K562 (cell line): Measurements from ENCODE around the gene NMT1. TPM values are rescaled to one million over a fixed set of nuclear protein-coding genes. Genes with fewer than 3 reads are reported as not detected.

Experiments
- ATAC-seq: fragments of 200-7000 bp; cut with Tn5 transposase; 3 replicates; pipeline ENCODE4 v1.9.1; 2020; ENCODE audit warnings: moderate library complexity
- BruUV-seq: library from RNA; stranded (reverse); fragments of 400-500 nt; replicated peaks from 2 replicates; lab custom pipeline; 2021; lab: Mats Ljungman, UMichigan
- CTCF ChIA-PET: fragments of 300-600 bp; formaldehyde crosslinking; extraction: SDS; loops from one replicate; lab custom pipeline; 2021; ENCODE audit warnings: low intra/inter-chr PET ratio; lab: Yijun Ruan, JAX
- POLR2A ChIA-PET: fragments of 300-600, 350-650 bp; sonication (Branson Sonifier 250); formaldehyde crosslinking; extraction: SDS; loops from one replicate; lab custom pipeline; 2021; ENCODE audit warnings: antibody characterized with exemption, inconsistent platforms; lab: Yijun Ruan, JAX
- DNase-seq, 4 experiments: peaks; one replicate each; pipeline versions ENCODE4 v3.0.0 to v3.0.0-alpha.2; 2011 to 2018; ENCODE audit warnings: low spot score in 3 of 4, mixed read lengths in 3 of 4; ENCODE audit errors: extremely low read depth in 1 of 4
- FAIRE-seq: peaks from 2 replicates; lab custom pipeline; 2011; peaks lifted over from hg19 to GRCh38; lab: Jason Lieb, UNC
- H2AFZ ChIP-seq: 2 replicates; pipeline ENCODE4 v1.6.0; 2011; ENCODE audit warnings: low read depth, low read length, control low read depth, inconsistent platforms
- H3K27ac ChIP-seq: fragments of 200-600 bp; 3 replicates; pipeline ENCODE4 v1.8.0; 2011; ENCODE audit warnings: low read depth, mild to moderate bottlenecking, control low read depth, inconsistent platforms, low read length, moderate library complexity, mixed read lengths; ENCODE audit errors: extremely low read depth
- H3K27me3 ChIP-seq, 2 experiments: fragments of 300-600 bp in 1 of 2; 2 replicates in 1 of 2; 3 replicates in 1 of 2; pipeline versions ENCODE4 v1.6.0 to v1.8.0; 2011; ENCODE audit warnings: inconsistent platforms in 2 of 2, low read length in 2 of 2, mild to moderate bottlenecking in 1 of 2, mixed read lengths in 1 of 2, moderate library complexity in 1 of 2; ENCODE audit not compliant: control insufficient read depth in 2 of 2, insufficient read depth in 2 of 2
- H3K36me3 ChIP-seq: fragments of 300-600 bp; 3 replicates; pipeline ENCODE4 v1.8.0; 2011; ENCODE audit warnings: mild to moderate bottlenecking, low read length, inconsistent platforms; ENCODE audit not compliant: control insufficient read depth, insufficient read depth
- H3K4me1 ChIP-seq, 2 experiments: fragments of 200-600 bp in 1 of 2; replicated peaks in 1 of 2; 2 replicates in 1 of 2; 3 replicates in 1 of 2; pipeline versions ENCODE4 v1.5.1 to v1.8.0; 2011; ENCODE audit warnings: inconsistent platforms in 2 of 2, low read length in 2 of 2, mild to moderate bottlenecking in 1 of 2, mixed read lengths in 1 of 2, moderate library complexity in 1 of 2; ENCODE audit not compliant: control insufficient read depth in 2 of 2, insufficient read depth in 2 of 2
- H3K4me2 ChIP-seq: 2 replicates; pipeline ENCODE4 v1.6.1; 2011; ENCODE audit warnings: low read length, control low read depth, inconsistent platforms, mixed read lengths; ENCODE audit not compliant: insufficient read depth
- H3K4me3 ChIP-seq: fragments of 200-600 bp; sonication (generic), shearing (Covaris generic); 2 replicates; pipeline ENCODE4 v1.5.1; 2016; ENCODE audit warnings: control low read depth, inconsistent platforms
- H3K79me2 ChIP-seq: fragments of 200-600 bp; 3 replicates; pipeline ENCODE4 v1.8.0; 2011; ENCODE audit warnings: low read length, inconsistent platforms; ENCODE audit not compliant: control insufficient read depth, insufficient read depth
- H3K9ac ChIP-seq, 2 experiments: 2 replicates each; pipeline versions ENCODE4 v1.6.0 to v1.6.1; 2011; ENCODE audit warnings: low read depth in 2 of 2, low read length in 2 of 2, control low read depth in 1 of 2, inconsistent platforms in 1 of 2, mild to moderate bottlenecking in 1 of 2, mixed read lengths in 1 of 2; ENCODE audit not compliant: insufficient read depth in 1 of 2
- H3K9me1 ChIP-seq: one replicate; pipeline ENCODE4 v1.6.0; 2011; ENCODE audit warnings: inconsistent platforms, mild to moderate bottlenecking, low read length, moderate library complexity; ENCODE audit not compliant: control insufficient read depth, insufficient read depth
- H3K9me3 ChIP-seq: replicated peaks from 2 replicates; pipeline ENCODE4 v1.5.1; 2011; ENCODE audit warnings: low read depth, low read length, inconsistent platforms; ENCODE audit not compliant: control insufficient read depth, insufficient read depth
- H4K20me1 ChIP-seq: replicated peaks from 2 replicates; pipeline ENCODE4 v1.6.1; 2011; ENCODE audit warnings: low read length, inconsistent platforms, mixed read lengths; ENCODE audit not compliant: control insufficient read depth, insufficient read depth
- ADNP ChIP-seq: fragments of 200-800 bp; sonication (Bioruptor generic); IDR thresholded peaks from 2 replicates; pipeline ENCODE4 v1.6.1; 2016; ENCODE audit warnings: missing genetic modification characterization, missing compliant biosample characterization
- ARNT ChIP-seq, 2 experiments: fragments of 450-650 bp; IDR thresholded peaks; 2 replicates each; pipeline ENCODE4 v1.6.1; 2016; ENCODE audit warnings: mild to moderate bottlenecking in 1 of 2
- GATA2 ChIP-seq: sonication (generic); formaldehyde crosslinking; IDR thresholded peaks from 2 replicates; pipeline ENCODE4 v1.4.0; 2020; ENCODE audit warnings: mild to moderate bottlenecking, missing genetic modification reagents
- MAZ ChIP-seq, 2 experiments: fragments of 450-650 bp in 1 of 2; sonication (generic) in 1 of 2; formaldehyde crosslinking; IDR thresholded peaks in 1 of 2; conservative IDR thresholded peaks in 1 of 2; 2 replicates each; pipeline versions ENCODE4 v1.4.0 to v1.5.0; 2020; ENCODE audit warnings: mild to moderate bottlenecking in 1 of 2, missing genetic modification reagents in 1 of 2
- MTA2 ChIP-seq: fragments of 450-650 bp; IDR thresholded peaks from 2 replicates; pipeline ENCODE4 v1.6.1; 2016; ENCODE audit warnings: low read depth
- NBN ChIP-seq: fragments of 450-650 bp; IDR thresholded peaks from 2 replicates; pipeline ENCODE4 v1.6.1; 2016; ENCODE audit warnings: low read depth, mild to moderate bottlenecking
- NRF1 ChIP-seq, 2 experiments: fragments of 450-650 bp; IDR thresholded peaks in 1 of 2; conservative IDR thresholded peaks in 1 of 2; 2 replicates each; pipeline ENCODE4 v1.6.1; 2014; ENCODE audit warnings: mild to moderate bottlenecking in 2 of 2
- PML ChIP-seq: IDR thresholded peaks from 2 replicates; pipeline ENCODE4 v1.6.1; 2012; ENCODE audit warnings: low read length, inconsistent platforms
- SIRT6 ChIP-seq: IDR thresholded peaks from one replicate; pipeline ENCODE4 v1.6.1; 2012; ENCODE audit warnings: low read depth, mild to moderate bottlenecking, control low read depth, inconsistent platforms, low read length, moderate library complexity
- TEAD2 ChIP-seq: fragments of 450-650 bp; IDR thresholded peaks from 2 replicates; pipeline ENCODE4 v1.6.1; 2016; ENCODE audit warnings: missing genetic modification characterization, control low read depth, missing compliant biosample characterization
- ZNF436 ChIP-seq: fragments of 250-450, 450-650 bp; sonication (Bioruptor Pico); formaldehyde crosslinking; IDR thresholded peaks from 2 replicates; pipeline ENCODE4 v1.7.0; 2020; ENCODE audit warnings: mild to moderate bottlenecking
- ZNF511 ChIP-seq: sonication (generic); formaldehyde crosslinking; IDR thresholded peaks from 2 replicates; pipeline ENCODE4 v1.8.0; 2022; ENCODE audit warnings: mild to moderate bottlenecking, missing genetic modification reagents
- ZNF561 ChIP-seq: fragments of 450-650 bp; formaldehyde crosslinking; conservative IDR thresholded peaks from 2 replicates; pipeline ENCODE4 v1.4.0; 2020; ENCODE audit warnings: mild to moderate bottlenecking, moderate library complexity
- ZNF766 ChIP-seq: fragments of 200-800 bp; sonication (Bioruptor generic); conservative IDR thresholded peaks from 2 replicates; pipeline ENCODE4 v1.6.1; 2016; ENCODE audit warnings: missing genetic modification characterization, missing compliant biosample characterization
- WGBS: fragments of 100-300 bp; shearing (Covaris generic); methylation state at CpG from one replicate; pipeline ENCODE4 v1.1.6; 2016; ENCODE audit warnings: low coverage, mixed read lengths; ENCODE audit not compliant: insufficient coverage; ENCODE audit errors: missing lambda C conversion rate; 5-methylcytosine and 5-hydroxymethylcytosine counted together
- in situ Hi-C: fragments of 300-500 bp; cut with MboI; formaldehyde crosslinking; loops from 4 replicates; pipeline ENCODE4 v1.15.0; 2018; ENCODE audit warnings: inconsistent platforms, mixed read lengths
- intact Hi-C: fragments of 100-400 bp; cut with micrococcal nuclease; formaldehyde crosslinking; loops from 2 replicates; pipeline ENCODE4 v1.14.2; 2022
- polyA plus RNA-seq, 8 experiments: library from polyadenylated mRNA; depleted of rRNA in 4 of 8; stranded (reverse) in 5 of 8; unstranded in 3 of 8; fragments of >200 nt; fragmentation: Nextera tagmentation in 2 of 8; fragmentation: Illumina TruSeq in 1 of 8; extraction: Ambion mirVana in 2 of 8; extraction: Trizol in 1 of 8; gene quantifications; 2 replicates each; pipeline versions ENCODE4 v1.2.1 to v1.2.3, GENCODE V29; 2011 to 2014; ENCODE audit warnings: inconsistent platforms in 1 of 8, missing spikeins in 1 of 8
- total RNA-seq, 7 experiments: library from RNA; depleted of rRNA in 6 of 7; stranded (reverse); fragments of >200 nt in 6 of 7; fragmentation: Illumina TruSeq in 2 of 7; extraction: Trizol in 2 of 7; gene quantifications; 2 replicates each; pipeline versions ENCODE4 v1.2.1 to v1.2.3, GENCODE V29; 2011 to 2021; ENCODE audit warnings: low replicate concordance in 1 of 7
- TF ChIP-seq, protein P1 (sequence below): fragments of 450-650 bp; IDR thresholded peaks from 2 replicates; pipeline ENCODE4 v1.6.1; 2016
- TF ChIP-seq, protein P2 (sequence below): fragments of 250-450 bp; sonication (Bioruptor Pico); IDR thresholded peaks from 2 replicates; pipeline ENCODE4 v1.8.0; 2021; ENCODE audit warnings: moderate library complexity, mild to moderate bottlenecking, inconsistent platforms
- TF ChIP-seq, protein P3 (sequence below): fragments of 250-450 bp; sonication (Bioruptor Pico); IDR thresholded peaks from 2 replicates; pipeline ENCODE4 v1.9.0; 2021; ENCODE audit warnings: mild to moderate bottlenecking, inconsistent platforms

The NMT1 gene
- total and polyA plus RNA-seq, 9 of the 15 experiments (the other 6 are each of a cell fraction or from before 2014, with no cell fraction given), result 86.7 to 569 (median 213) TPM

- TF ChIP-seq ZNF511 (CRISPR knock-in tag), result no peak
- TF ChIP-seq PML, result no peak
- TF ChIP-seq, all 486 proteins: peak for 12
Observed at GRCh38 chr17:45146592-45146889, 85.4 kb downstream of the NMT1 start (continued).

GRCh38 chr17:45146890-45147580 lies 85.9 kb downstream of the NMT1 start:
- Histone ChIP-seq H3K27ac (peak overlapping the region; percentile 97), H3K27me3 (no peaks in the 10 kb centered on the region), H3K79me2 (peaks cover 53% of the 10 kb centered on the region), H3K36me3 (peaks cover 3% of the 10 kb centered on the region; the same call in 1 of the 3 replicates), H3K9me3 (no peaks in the 10 kb centered on the region), H3K4me1 (peaks cover 39 to 52% of the 10 kb centered on the region in 2 experiments), H3K4me2 (peak overlapping the region; percentile 88), H2AFZ (peak overlapping the region; percentile 90), H3K4me3 (peak overlapping the region; percentile 51), H3K9me1 (no peaks in the 10 kb centered on the region), H4K20me1 (peaks cover 5% of the 10 kb centered on the region; the same call in 1 of the 2 replicates), H3K9ac (peak overlapping the region; percentile 96 to 99)
- WGBS, result 0% methylated on average over 25 of the region's 29 CpGs
- CTCF ChIA-PET, result interaction anchor here (2.8 kb wide), 1 partner anchor 12 kb away, joined by 14 read pairs; the partner anchor contains the start of gene ACBD4
- FAIRE-seq, result no peak
- ATAC-seq, result peak; percentile 9
- POLR2A ChIA-PET, result interaction anchor here (0.7 to 10.1 kb wide), 12 partner anchors 9 to 285 kb away, joined by 3 to 497 read pairs (median 53); partner anchors contain the start of genes ACBD4, DCAKD and HEXIM2
- DNase-seq, result peak in 2 of 4 experiments; percentile 77 to 88
- BruUV-seq, result TSS peak; percentile 72
- in situ Hi-C loops, result no loop called here
- intact Hi-C loops, result no loop called here
- TF ChIP-seq ZNF436 (CRISPR knock-in tag), result 0 out of 2 replicates have a peak, but pooled peaks have one; percentile 4
- peak; percentile 75; the same call in 1 of the 2 replicates for TF ChIP-seq ZNF766
- 0 out of 2 replicates have a peak, but pooled peaks have one; percentile 60 for TF ChIP-seq ZNF561 (CRISPR knock-in tag)
- peak in 1 of 2 experiments; percentile 53; a peak in 1 of 4 replicates for TF ChIP-seq MAZ (CRISPR knock-in tag; conservative IDR thresholded peaks at IDR 0.05 in 1 of 2, IDR thresholded peaks at IDR 0.05 in 1 of 2)
- no peak for TF ChIP-seq SIRT6
- TF ChIP-seq MTA2, result no peak
- TF ChIP-seq ADNP (tag), result no peak
- peak; percentile 81 for TF ChIP-seq NBN
- peak; percentile 70 for TF ChIP-seq TEAD2 (tag)
- TF ChIP-seq, protein P1, sequence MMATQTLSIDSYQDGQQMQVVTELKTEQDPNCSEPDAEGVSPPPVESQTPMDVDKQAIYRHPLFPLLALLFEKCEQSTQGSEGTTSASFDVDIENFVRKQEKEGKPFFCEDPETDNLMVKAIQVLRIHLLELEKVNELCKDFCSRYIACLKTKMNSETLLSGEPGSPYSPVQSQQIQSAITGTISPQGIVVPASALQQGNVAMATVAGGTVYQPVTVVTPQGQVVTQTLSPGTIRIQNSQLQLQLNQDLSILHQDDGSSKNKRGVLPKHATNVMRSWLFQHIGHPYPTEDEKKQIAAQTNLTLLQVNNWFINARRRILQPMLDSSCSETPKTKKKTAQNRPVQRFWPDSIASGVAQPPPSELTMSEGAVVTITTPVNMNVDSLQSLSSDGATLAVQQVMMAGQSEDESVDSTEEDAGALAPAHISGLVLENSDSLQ, result peak; percentile 0; the same call in 1 of the 2 replicates
- TF ChIP-seq, protein P2, sequence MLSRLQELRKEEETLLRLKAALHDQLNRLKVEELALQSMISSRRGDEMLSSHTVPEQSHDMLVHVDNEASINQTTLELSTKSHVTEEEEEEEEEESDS, result no peak
- TF ChIP-seq ARNT (IDR thresholded peaks at IDR 0.05), result no peak
- TF ChIP-seq NRF1 (conservative IDR thresholded peaks at IDR 0.05 in 1 of 2, IDR thresholded peaks at IDR 0.05 in 1 of 2), result no peak
- 0 out of 2 replicates have a peak, but pooled peaks have one; percentile 36 for TF ChIP-seq GATA2 (CRISPR knock-in tag)
- TF ChIP-seq, protein P3, sequence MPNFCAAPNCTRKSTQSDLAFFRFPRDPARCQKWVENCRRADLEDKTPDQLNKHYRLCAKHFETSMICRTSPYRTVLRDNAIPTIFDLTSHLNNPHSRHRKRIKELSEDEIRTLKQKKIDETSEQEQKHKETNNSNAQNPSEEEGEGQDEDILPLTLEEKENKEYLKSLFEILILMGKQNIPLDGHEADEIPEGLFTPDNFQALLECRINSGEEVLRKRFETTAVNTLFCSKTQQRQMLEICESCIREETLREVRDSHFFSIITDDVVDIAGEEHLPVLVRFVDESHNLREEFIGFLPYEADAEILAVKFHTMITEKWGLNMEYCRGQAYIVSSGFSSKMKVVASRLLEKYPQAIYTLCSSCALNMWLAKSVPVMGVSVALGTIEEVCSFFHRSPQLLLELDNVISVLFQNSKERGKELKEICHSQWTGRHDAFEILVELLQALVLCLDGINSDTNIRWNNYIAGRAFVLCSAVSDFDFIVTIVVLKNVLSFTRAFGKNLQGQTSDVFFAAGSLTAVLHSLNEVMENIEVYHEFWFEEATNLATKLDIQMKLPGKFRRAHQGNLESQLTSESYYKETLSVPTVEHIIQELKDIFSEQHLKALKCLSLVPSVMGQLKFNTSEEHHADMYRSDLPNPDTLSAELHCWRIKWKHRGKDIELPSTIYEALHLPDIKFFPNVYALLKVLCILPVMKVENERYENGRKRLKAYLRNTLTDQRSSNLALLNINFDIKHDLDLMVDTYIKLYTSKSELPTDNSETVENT, result no peak
